Peyer's patch (tissue), 4 donors: ENCODE measurements around the gene OCRL. TPM values are rescaled to one million over a fixed set of nuclear protein-coding genes. Genes with fewer than 3 reads are reported as not detected.

Source experiments
- DNase-seq, 3 donors: peaks; one replicate each; pipeline ENCODE4 v3.0.0-alpha.2; 2017 to 2019
- H3K27ac ChIP-seq, 4 donors: fragments of 200-600 bp; sonication (generic); one replicate each; pipeline ENCODE4 v1.5.1; 2016 to 2019
- H3K27me3 ChIP-seq, 2 donors: fragments of 200-600 bp; sonication (generic); one replicate each; pipeline ENCODE4 v1.5.1; 2019
- H3K36me3 ChIP-seq, 3 donors: fragments of 200-600 bp; sonication (generic); one replicate each; pipeline ENCODE4 v1.5.1; 2016 to 2019
- H3K4me1 ChIP-seq, 4 donors: fragments of 200-600 bp; sonication (generic); one replicate each; pipeline ENCODE4 v1.5.1; 2016 to 2019
- H3K4me3 ChIP-seq, 4 donors: fragments of 200-600 bp; sonication (generic); 1 replicate in 3 of 4; 2 replicates in 1 of 4; pipeline ENCODE4 v1.5.1; 2016 to 2019; ENCODE audit warnings: mild to moderate bottlenecking in 1 of 4
- H3K9me3 ChIP-seq, 4 donors: fragments of 200-600 bp; sonication (generic); one replicate each; pipeline ENCODE4 v1.5.1; 2016 to 2019; ENCODE audit warnings: mild to moderate bottlenecking in 1 of 4
- CTCF ChIP-seq, 6 experiments: fragments of 450-650 bp in 4 of 6; fragments of 200-600 bp in 2 of 6; sonication (generic) in 1 of 6; IDR thresholded peaks; one replicate each; pipeline ENCODE4 v1.5.1; 2017 to 2019; ENCODE audit warnings: antibody characterized with exemption in 6 of 6, mild to moderate bottlenecking in 3 of 6, moderate library complexity in 1 of 6
- POLR2A ChIP-seq, 2 donors: fragments of 450-650 bp; IDR thresholded peaks; one replicate each; pipeline ENCODE4 v1.5.1; 2017; ENCODE audit warnings: antibody characterized with exemption in 2 of 2, mild to moderate bottlenecking in 2 of 2, moderate library complexity in 2 of 2
- total RNA-seq, 4 donors: library from RNA; depleted of rRNA; stranded (reverse); fragments of >200 nt; gene quantifications; one replicate each; pipeline ENCODE4 v1.1.0, GENCODE V29; 2016

Gene OCRL
- total RNA-seq, 4 donors from 2014 or later = 19.4 to 33.2 (median 24.5) TPM

- no peaks in the 10 kb centered on the region for H3K27me3 ChIP-seq
- no peaks in the 10 kb centered on the region for H3K9me3 ChIP-seq
- H3K36me3 ChIP-seq = no peaks in the 10 kb centered on the region
- no peak overlapping the region for H3K4me3 ChIP-seq
- H3K27ac ChIP-seq = no peak overlapping the region
- H3K4me1 ChIP-seq = no peaks in the 10 kb centered on the region
- DNase-seq = no peak
- TF ChIP-seq CTCF (IDR thresholded peaks at IDR 0.05) (no peak), POLR2A (IDR thresholded peaks at IDR 0.05) (no peak)
Observed at GRCh38 chrX:129496625-129497024, 43.4 kb upstream of the OCRL start.

GRCh38 chrX:129497146-129497843, 42.8 kb upstream of the OCRL start:
- no peak for DNase-seq
- TF ChIP-seq POLR2A (IDR thresholded peaks at IDR 0.05) = no peak
- TF ChIP-seq CTCF (IDR thresholded peaks at IDR 0.05) = no peak
- Histone ChIP-seq H3K4me3 (no peak overlapping the region), H3K27me3 (no peaks in the 10 kb centered on the region), H3K36me3 (no peaks in the 10 kb centered on the region), H3K4me1 (no peaks in the 10 kb centered on the region), H3K9me3 (no peaks in the 10 kb centered on the region), H3K27ac (no peak overlapping the region)

- no peak for TF ChIP-seq CTCF (IDR thresholded peaks at IDR 0.05)
- no peak for TF ChIP-seq POLR2A (IDR thresholded peaks at IDR 0.05)
- no peaks in the 10 kb centered on the region for H3K27me3 ChIP-seq
- H3K4me3 ChIP-seq = no peak overlapping the region
- no peaks in the 10 kb centered on the region for H3K36me3 ChIP-seq
- no peaks in the 10 kb centered on the region for H3K9me3 ChIP-seq
- DNase-seq = no peak
- no peaks in the 10 kb centered on the region for H3K4me1 ChIP-seq
- no peak overlapping the region for H3K27ac ChIP-seq
Observed at GRCh38 chrX:129510331-129510730, 29.7 kb upstream of the OCRL start.

- no peak for DNase-seq
- H3K4me1 ChIP-seq = no peaks in the 10 kb centered on the region
- H3K27ac ChIP-seq = no peak overlapping the region
Observed at GRCh38 chrX:129511689-129512088, 28.4 kb upstream of the OCRL start.

GRCh38 chrX:129512409-129512808, 27.6 kb upstream of the OCRL start:
- Histone ChIP-seq H3K9me3 (no peaks in the 10 kb centered on the region), H3K36me3 (no peaks in the 10 kb centered on the region), H3K4me3 (no peak overlapping the region), H3K27ac (no peak overlapping the region), H3K4me1 (no peaks in the 10 kb centered on the region), H3K27me3 (no peaks in the 10 kb centered on the region)
- no peak for DNase-seq
- no peak for TF ChIP-seq CTCF (IDR thresholded peaks at IDR 0.05)
- TF ChIP-seq POLR2A (IDR thresholded peaks at IDR 0.05) = no peak

More at GRCh38 chrX:129511689-129512088, 28.4 kb upstream of the OCRL start:
- Histone ChIP-seq H3K4me3 (no peak overlapping the region), H3K27me3 (no peaks in the 10 kb centered on the region), H3K36me3 (no peaks in the 10 kb centered on the region), H3K9me3 (no peaks in the 10 kb centered on the region)
- no peak for TF ChIP-seq POLR2A (IDR thresholded peaks at IDR 0.05)
- TF ChIP-seq CTCF (IDR thresholded peaks at IDR 0.05) = no peak
